SK-N-SH (cell line): Measurements from ENCODE around the gene DIRAS1. TPM values are rescaled to one million over a fixed set of nuclear protein-coding genes. Genes with fewer than 3 reads are reported as not detected.

Source experiments
- CTCF ChIA-PET: fragments of 300-600, 350-600 bp; formaldehyde crosslinking; extraction: SDS; loops from one replicate; lab custom pipeline; 2021; lab: Yijun Ruan, JAX
- POLR2A ChIA-PET: fragments of 350-600 bp; sonication (Branson Sonifier 250); formaldehyde crosslinking; extraction: SDS; loops from one replicate; lab custom pipeline; 2020; ENCODE audit warnings: antibody characterized with exemption, inconsistent platforms; lab: Yijun Ruan, JAX
- DNase-seq: peaks from one replicate; pipeline ENCODE4 v3.0.0; 2012
- H2AFZ ChIP-seq: fragments of 200-600 bp; sonication (generic); 2 replicates; pipeline ENCODE4 v1.8.1; 2016; ENCODE audit warnings: antibody characterized with exemption, mild to moderate bottlenecking, low read depth
- H3F3A ChIP-seq: fragments of 200-600 bp; sonication (generic); replicated peaks from 2 replicates; pipeline ENCODE3; 2016; ENCODE audit warnings: antibody characterized with exemption, mild to moderate bottlenecking; ENCODE audit not compliant: insufficient read depth
- H3K27ac ChIP-seq, 2 experiments: fragments of 200-500 bp in 1 of 2; fragments of 200-600 bp in 1 of 2; sonication (Bioruptor generic) in 1 of 2; sonication (generic), shearing (Covaris generic) in 1 of 2; 2 replicates each; pipeline versions ENCODE4 v1.5.1 to v1.6.1; 2014 to 2016; ENCODE audit warnings: low read depth in 2 of 2, inconsistent platforms in 1 of 2, low read length in 1 of 2, mild to moderate bottlenecking in 1 of 2, mixed read lengths in 1 of 2
- H3K27me3 ChIP-seq: fragments of 200-600 bp; sonication (generic), shearing (Covaris generic); 2 replicates; pipeline ENCODE4 v1.6.1; 2016; ENCODE audit warnings: mixed run types; ENCODE audit not compliant: insufficient read depth
- H3K36me3 ChIP-seq, 2 experiments: fragments of 200-500 bp in 1 of 2; fragments of 200-600 bp in 1 of 2; sonication (Bioruptor generic) in 1 of 2; sonication (generic) in 1 of 2; replicated peaks in 1 of 2; 2 replicates each; pipeline versions ENCODE3 to v1.5.1; 2014 to 2016; ENCODE audit warnings: low read length in 1 of 2, mild to moderate bottlenecking in 1 of 2; ENCODE audit not compliant: insufficient read depth in 2 of 2, control insufficient read depth in 1 of 2
- H3K4me1 ChIP-seq, 2 experiments: fragments of 200-500 bp in 1 of 2; fragments of 200-600 bp in 1 of 2; sonication (Bioruptor generic) in 1 of 2; sonication (generic), shearing (Covaris generic) in 1 of 2; 2 replicates each; pipeline versions ENCODE4 v1.5.1 to v1.6.1; 2014 to 2016; ENCODE audit warnings: low read depth in 1 of 2, low read length in 1 of 2, mixed run types in 1 of 2; ENCODE audit not compliant: insufficient read depth in 2 of 2, control insufficient read depth in 1 of 2
- H3K4me2 ChIP-seq: fragments of 200-600 bp; sonication (generic), shearing (Covaris generic); 2 replicates; pipeline ENCODE4 v1.6.1; 2017; ENCODE audit warnings: mixed run types
- H3K4me3 ChIP-seq, 2 experiments: fragments of 200-500 bp in 1 of 2; fragments of 200-600 bp in 1 of 2; sonication (Bioruptor generic) in 1 of 2; sonication (generic), shearing (Covaris generic) in 1 of 2; 2 replicates each; pipeline versions ENCODE4 v1.5.1 to v1.8.1; 2014 to 2016; ENCODE audit warnings: low read depth in 2 of 2, inconsistent platforms in 1 of 2, low read length in 1 of 2, mild to moderate bottlenecking in 1 of 2, mixed read lengths in 1 of 2, moderate library complexity in 1 of 2
- H3K79me2 ChIP-seq: fragments of 200-600 bp; sonication (generic); 2 replicates; pipeline ENCODE4 v1.8.1; 2017; ENCODE audit warnings: mild to moderate bottlenecking; ENCODE audit not compliant: insufficient read depth
- H3K9ac ChIP-seq: fragments of 200-600 bp; sonication (generic); 2 replicates; pipeline ENCODE4 v1.6.1; 2017; ENCODE audit warnings: mixed run types
- H3K9me2 ChIP-seq: fragments of 200-600 bp; sonication (generic); 2 replicates; pipeline ENCODE4 v1.6.1; 2017; ENCODE audit warnings: mixed run types
- H3K9me3 ChIP-seq: fragments of 200-600 bp; sonication (generic); 2 replicates; pipeline ENCODE4 v1.6.1; 2017; ENCODE audit warnings: mixed run types, mild to moderate bottlenecking, moderate library complexity
- H4K20me1 ChIP-seq: fragments of 200-600 bp; sonication (generic); 2 replicates; pipeline ENCODE4 v1.6.1; 2017; ENCODE audit warnings: mild to moderate bottlenecking, mixed run types; ENCODE audit not compliant: insufficient read depth
- CHD2 ChIP-seq: fragments of 150-350 bp; IDR thresholded peaks from 2 replicates; pipeline ENCODE4 v1.6.1; 2018; ENCODE audit warnings: low read length; ENCODE audit not compliant: partially characterized antibody
- FOXJ3 ChIP-seq: sonication (generic); formaldehyde crosslinking; IDR thresholded peaks from 2 replicates; pipeline ENCODE4 v1.5.1; 2020; ENCODE audit warnings: mild to moderate bottlenecking, missing genetic modification reagents
- FOXM1 ChIP-seq: IDR thresholded peaks from 2 replicates; pipeline ENCODE4 v1.4.0; 2012; ENCODE audit warnings: low read depth, mild to moderate bottlenecking
- REST ChIP-seq: IDR thresholded peaks from 2 replicates; pipeline ENCODE4 v1.6.1; 2012; ENCODE audit warnings: mild to moderate bottlenecking, low read depth, low read length, moderate library complexity
- RXRA ChIP-seq: IDR thresholded peaks from 2 replicates; pipeline ENCODE4 v1.4.0; 2012; ENCODE audit warnings: low read depth, mild to moderate bottlenecking, borderline replicate concordance
- SIN3A ChIP-seq: IDR thresholded peaks from 2 replicates; pipeline ENCODE4 v1.6.1; 2012; ENCODE audit warnings: low read depth, mild to moderate bottlenecking, low read length, moderate library complexity, borderline replicate concordance
- TAF1 ChIP-seq: IDR thresholded peaks from 2 replicates; pipeline ENCODE4 v1.6.1; 2012; ENCODE audit warnings: low read depth, mild to moderate bottlenecking, low read length, moderate library complexity, borderline replicate concordance
- TCF12 ChIP-seq: IDR thresholded peaks from 2 replicates; pipeline ENCODE4 v1.4.0; 2012
- TEAD4 ChIP-seq: IDR thresholded peaks from 2 replicates; pipeline ENCODE4 v1.4.0; 2012; ENCODE audit warnings: mild to moderate bottlenecking, borderline replicate concordance; ENCODE audit not compliant: insufficient read depth
- YY1 ChIP-seq: IDR thresholded peaks from 2 replicates; pipeline ENCODE4 v1.4.0; 2012; ENCODE audit warnings: low read depth, mild to moderate bottlenecking
- WGBS: methylation state at CpG from one replicate; pipeline ENCODE4 v1.1.6; 2017; ENCODE audit warnings: low lambda C conversion rate; 5-methylcytosine and 5-hydroxymethylcytosine counted together
- polyA plus RNA-seq, 3 experiments: library from polyadenylated mRNA; depleted of rRNA; stranded (reverse); fragments of >200 nt; gene quantifications; 2 replicates each; pipeline ENCODE4 v1.2.3, GENCODE V29; 2012
- TF ChIP-seq, protein P1 (sequence below): IDR thresholded peaks from 2 replicates; pipeline ENCODE4; 2012
- TF ChIP-seq, protein P2 (sequence below): IDR thresholded peaks from 2 replicates; pipeline ENCODE4 v1.4.0; 2012; ENCODE audit warnings: low read depth

DIRAS1 gene
- polyA plus RNA-seq, 1 of the 3 experiments (the other 2 are of a cell fraction), result 9.0 TPM

- TF ChIP-seq RXRA (no peak), TAF1 (no peak), FOXM1 (no peak), SIN3A (no peak), YY1 (no peak)
These were observed 45.6 kb upstream of the DIRAS1 start (continued) for GRCh38 chr19:2766594-2767372.

DNA sequence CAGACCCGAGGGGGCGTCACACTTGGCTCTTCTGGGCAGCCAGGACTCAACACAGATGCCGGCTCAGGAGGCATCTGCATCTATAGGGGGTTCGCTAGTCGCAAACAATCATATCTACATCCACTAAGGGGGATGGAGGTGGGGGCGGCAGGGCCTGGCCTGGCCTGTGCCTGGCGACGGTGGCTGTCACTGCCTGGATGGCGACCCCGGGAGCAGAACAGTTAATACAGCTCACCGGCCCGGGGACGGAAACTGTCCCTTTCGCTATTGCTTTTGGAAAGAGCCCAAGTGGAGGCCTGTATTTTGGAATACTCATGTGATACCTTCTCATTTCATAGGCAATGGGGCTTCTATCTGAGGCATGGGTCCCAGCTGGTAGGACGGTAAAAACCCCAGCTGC lies 44.2 kb upstream of the DIRAS1 start:
- Histone ChIP-seq H3K36me3 (peaks cover 6 to 72% of the 10 kb centered on the region in 2 experiments), H3K9me2 (no peaks in the 10 kb centered on the region), H3K27me3 (no peaks in the 10 kb centered on the region), H3F3A (no peaks in the 10 kb centered on the region), H2AFZ (no peak overlapping the region), H3K27ac (no peak overlapping the region), H3K4me1 (no peaks in the 10 kb centered on the region), H3K9ac (no peak overlapping the region), H4K20me1 (peaks cover 16% of the 10 kb centered on the region), H3K9me3 (no peaks in the 10 kb centered on the region), H3K79me2 (peaks cover 22% of the 10 kb centered on the region), H3K4me3 (no peak overlapping the region)
- WGBS, result 83% methylated on average over 11 of the region's 15 CpGs
- ChIA-PET POLR2A (no interaction called here), CTCF (interaction anchor here (0.6 to 1.5 kb wide), 2 partner anchors 117 to 152 kb away, joined by 3 to 6 read pairs; no protein-coding TSS in a partner anchor)
- TF ChIP-seq, protein P1, sequence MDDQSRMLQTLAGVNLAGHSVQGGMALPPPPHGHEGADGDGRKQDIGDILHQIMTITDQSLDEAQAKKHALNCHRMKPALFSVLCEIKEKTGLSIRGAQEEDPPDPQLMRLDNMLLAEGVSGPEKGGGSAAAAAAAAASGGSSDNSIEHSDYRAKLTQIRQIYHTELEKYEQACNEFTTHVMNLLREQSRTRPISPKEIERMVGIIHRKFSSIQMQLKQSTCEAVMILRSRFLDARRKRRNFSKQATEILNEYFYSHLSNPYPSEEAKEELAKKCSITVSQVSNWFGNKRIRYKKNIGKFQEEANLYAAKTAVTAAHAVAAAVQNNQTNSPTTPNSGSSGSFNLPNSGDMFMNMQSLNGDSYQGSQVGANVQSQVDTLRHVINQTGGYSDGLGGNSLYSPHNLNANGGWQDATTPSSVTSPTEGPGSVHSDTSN, result no peak
- TF ChIP-seq, protein P2, sequence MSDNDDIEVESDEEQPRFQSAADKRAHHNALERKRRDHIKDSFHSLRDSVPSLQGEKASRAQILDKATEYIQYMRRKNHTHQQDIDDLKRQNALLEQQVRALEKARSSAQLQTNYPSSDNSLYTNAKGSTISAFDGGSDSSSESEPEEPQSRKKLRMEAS, result no peak
- TF ChIP-seq FOXM1 (no peak), FOXJ3 (CRISPR knock-in tag) (no peak), TCF12 (no peak), CHD2 (no peak), TEAD4 (no peak), REST (no peak)
- TF ChIP-seq, all 33 proteins: peak for 0
- no peak for DNase-seq
- H3K4me2 ChIP-seq, result no peak overlapping the region
